ENCODE results near the gene MBIP.

The MBIP gene

DNA sequence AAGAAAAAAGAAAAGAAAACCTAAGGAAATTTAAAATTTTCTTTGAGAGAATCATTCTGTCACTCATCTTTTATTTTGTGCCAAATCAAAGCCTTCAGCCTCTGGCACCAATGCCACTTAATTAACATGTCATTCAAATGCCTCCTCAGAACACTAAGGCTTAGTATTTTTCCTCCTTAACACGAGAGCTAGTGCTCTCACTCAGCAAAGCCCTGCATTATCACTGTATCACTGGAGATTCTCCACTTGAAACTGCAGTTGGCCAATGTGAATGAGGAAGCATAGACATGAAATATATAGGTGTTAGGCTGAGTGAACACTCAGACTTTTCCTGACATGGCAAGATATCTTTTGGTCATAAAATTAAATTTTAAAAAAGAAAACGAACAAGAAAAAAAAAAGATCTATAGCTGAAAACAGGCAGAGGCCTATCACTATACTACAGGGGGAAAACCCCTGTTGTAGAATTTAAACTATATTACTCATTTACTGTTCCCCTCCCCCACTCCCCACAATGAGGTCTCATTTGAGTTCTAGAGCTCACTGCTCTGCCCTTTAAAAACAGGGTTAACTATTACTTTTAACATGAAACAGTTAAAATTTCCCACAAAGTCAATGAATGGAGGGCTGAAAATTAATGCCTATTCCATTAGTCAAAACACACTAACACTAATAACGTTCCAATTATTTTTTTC lies 5.1 kb downstream of the MBIP start:
- Histone ChIP-seq H3K36me3 (ENCODE audit: control insufficient read depth in 2 of 2, insufficient read depth in 2 of 2, low read length in 2 of 2) (peaks cover 15 to 22% of the 10 kb centered on the region in 2 donors), H3K4me3 (ENCODE audit: low read length in 2 of 2) (no peak overlapping the region), H3K9ac (ENCODE audit: low read depth in 1 of 2, low read length in 2 of 2) (no peak overlapping the region), H3K27ac (ENCODE audit: low read depth in 2 of 2, low read length in 2 of 2) (no peak overlapping the region), H3K27me3 (ENCODE audit: control insufficient read depth in 2 of 2, insufficient read depth in 2 of 2, low read length in 2 of 2) (no peaks in the 10 kb centered on the region), H3K9me3 (ENCODE audit: control insufficient read depth in 2 of 2, low read length in 2 of 2) (no peaks in the 10 kb centered on the region), H3K4me1 (ENCODE audit: control insufficient read depth in 2 of 2, insufficient read depth in 2 of 2, low read length in 2 of 2) (peaks cover 0 to 5% of the 10 kb centered on the region in 2 donors)

DNA sequence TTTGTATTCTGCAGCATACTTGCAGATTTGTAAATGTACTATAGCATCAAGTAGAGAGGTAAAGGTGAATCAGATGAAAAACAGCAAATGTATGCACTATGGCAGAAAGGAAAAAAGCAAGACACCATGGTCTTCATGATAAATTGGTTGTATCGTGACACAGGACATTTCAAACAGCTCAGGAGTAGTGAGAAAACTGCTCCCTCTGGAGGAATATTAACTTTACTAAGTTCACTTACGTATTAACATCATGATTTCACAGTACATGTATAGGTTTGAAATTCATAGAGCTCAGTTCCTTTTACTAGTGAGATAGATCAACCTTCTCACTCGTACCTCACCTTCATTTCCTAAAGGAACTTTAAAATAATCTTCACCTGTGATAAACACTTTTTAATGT lies 6.5 kb downstream of the MBIP start:
- Histone ChIP-seq H3K9ac (ENCODE audit: low read depth in 1 of 2, low read length in 2 of 2) (no peak overlapping the region), H3K4me3 (ENCODE audit: low read length in 2 of 2) (no peak overlapping the region), H3K27ac (ENCODE audit: low read depth in 2 of 2, low read length in 2 of 2) (no peak overlapping the region), H3K27me3 (ENCODE audit: control insufficient read depth in 2 of 2, insufficient read depth in 2 of 2, low read length in 2 of 2) (no peaks in the 10 kb centered on the region), H3K9me3 (ENCODE audit: control insufficient read depth in 2 of 2, low read length in 2 of 2) (no peaks in the 10 kb centered on the region), H3K4me1 (ENCODE audit: control insufficient read depth in 2 of 2, insufficient read depth in 2 of 2, low read length in 2 of 2) (peaks cover 0 to 2% of the 10 kb centered on the region in 2 donors), H3K36me3 (ENCODE audit: control insufficient read depth in 2 of 2, insufficient read depth in 2 of 2, low read length in 2 of 2) (peaks cover 25 to 36% of the 10 kb centered on the region in 2 donors)

DNA sequence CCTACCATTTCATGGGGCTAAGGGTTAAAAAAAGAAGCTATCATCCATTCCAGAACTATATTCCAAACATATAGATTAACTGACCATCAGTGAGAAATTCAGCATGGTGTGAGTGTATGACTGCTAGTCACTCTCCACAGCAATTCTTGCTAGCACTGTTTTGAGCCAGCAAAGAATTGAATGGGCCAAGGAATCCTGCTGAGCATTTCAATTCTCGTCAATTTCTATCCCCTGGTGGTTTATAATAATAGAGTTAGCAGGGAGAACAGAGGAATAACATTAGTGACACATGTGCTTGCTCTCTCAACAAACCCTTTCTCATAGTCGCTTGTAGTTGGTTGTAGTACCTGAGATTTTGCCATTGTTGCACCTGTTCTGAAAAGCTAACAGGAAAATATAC lies 7.2 kb downstream of the MBIP start:
- H3K27me3 ChIP-seq (ENCODE audit: control insufficient read depth in 2 of 2, insufficient read depth in 2 of 2, low read length in 2 of 2) = no peaks in the 10 kb centered on the region
- no peak overlapping the region for H3K9ac ChIP-seq (ENCODE audit: low read depth in 1 of 2, low read length in 2 of 2)
- peaks cover 28 to 40% of the 10 kb centered on the region in 2 donors for H3K36me3 ChIP-seq (ENCODE audit: control insufficient read depth in 2 of 2, insufficient read depth in 2 of 2, low read length in 2 of 2)
- H3K4me1 ChIP-seq (ENCODE audit: control insufficient read depth in 2 of 2, insufficient read depth in 2 of 2, low read length in 2 of 2) = peaks cover 0 to 2% of the 10 kb centered on the region in 2 donors
- no peak overlapping the region for H3K4me3 ChIP-seq (ENCODE audit: low read length in 2 of 2)
- no peaks in the 10 kb centered on the region for H3K9me3 ChIP-seq (ENCODE audit: control insufficient read depth in 2 of 2, low read length in 2 of 2)
- no peak overlapping the region for H3K27ac ChIP-seq (ENCODE audit: low read depth in 2 of 2, low read length in 2 of 2)

DNA sequence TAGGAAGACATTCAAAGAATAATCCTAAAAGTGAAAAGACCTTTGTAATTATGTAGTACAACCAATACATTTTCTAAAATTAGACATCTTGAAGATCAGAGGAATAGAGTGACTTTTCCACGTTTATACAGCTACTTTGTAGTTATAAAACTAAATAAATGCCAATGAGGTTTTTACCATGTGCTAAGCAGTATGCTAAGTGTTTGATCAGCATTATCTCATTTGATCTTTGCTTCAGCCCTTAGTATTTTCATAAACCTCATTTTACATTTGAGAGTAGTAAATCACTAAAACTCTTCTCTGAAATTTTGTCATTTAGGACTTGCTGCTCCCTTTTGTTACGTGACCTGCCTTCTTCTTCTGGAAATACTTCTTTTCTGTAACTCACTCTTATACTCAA lies 13.6 kb downstream of the MBIP start:
- Histone ChIP-seq H3K9ac (ENCODE audit: low read depth in 1 of 2, low read length in 2 of 2) (no peak overlapping the region), H3K9me3 (ENCODE audit: control insufficient read depth in 2 of 2, low read length in 2 of 2) (no peaks in the 10 kb centered on the region), H3K27me3 (ENCODE audit: control insufficient read depth in 2 of 2, insufficient read depth in 2 of 2, low read length in 2 of 2) (no peaks in the 10 kb centered on the region), H3K36me3 (ENCODE audit: control insufficient read depth in 2 of 2, insufficient read depth in 2 of 2, low read length in 2 of 2) (peaks cover 49 to 62% of the 10 kb centered on the region in 2 donors), H3K27ac (ENCODE audit: low read depth in 2 of 2, low read length in 2 of 2) (no peak overlapping the region), H3K4me3 (ENCODE audit: low read length in 2 of 2) (no peak overlapping the region), H3K4me1 (ENCODE audit: control insufficient read depth in 2 of 2, insufficient read depth in 2 of 2, low read length in 2 of 2) (no peaks in the 10 kb centered on the region)

DNA sequence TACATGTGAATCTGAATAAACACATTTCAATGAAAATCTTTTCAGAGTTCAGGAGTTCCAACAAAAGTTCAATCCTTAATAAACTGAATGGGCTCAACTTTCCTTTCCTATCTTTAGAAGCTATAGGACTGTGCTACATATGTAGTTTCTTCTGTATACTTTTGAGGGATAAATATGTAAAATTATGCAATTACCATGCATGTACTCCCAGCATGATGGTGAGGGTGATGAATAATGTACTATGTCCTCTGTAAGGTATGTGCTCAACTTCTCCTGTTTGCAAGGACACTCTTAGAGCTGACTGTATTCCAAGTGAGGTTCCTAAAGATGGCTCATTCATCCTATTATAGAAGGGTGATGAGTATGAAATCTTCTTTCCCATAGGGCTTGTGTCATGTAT lies 15.5 kb downstream of the MBIP start:
- H3K4me1 ChIP-seq (ENCODE audit: control insufficient read depth in 2 of 2, insufficient read depth in 2 of 2, low read length in 2 of 2) = no peaks in the 10 kb centered on the region
- no peak overlapping the region for H3K4me3 ChIP-seq (ENCODE audit: low read length in 2 of 2)
- no peak overlapping the region for H3K27ac ChIP-seq (ENCODE audit: low read depth in 2 of 2, low read length in 2 of 2)
- H3K36me3 ChIP-seq (ENCODE audit: control insufficient read depth in 2 of 2, insufficient read depth in 2 of 2, low read length in 2 of 2) = peaks cover 33 to 55% of the 10 kb centered on the region in 2 donors
- H3K27me3 ChIP-seq (ENCODE audit: control insufficient read depth in 2 of 2, insufficient read depth in 2 of 2, low read length in 2 of 2) = no peaks in the 10 kb centered on the region
- no peaks in the 10 kb centered on the region for H3K9me3 ChIP-seq (ENCODE audit: control insufficient read depth in 2 of 2, low read length in 2 of 2)
- H3K9ac ChIP-seq (ENCODE audit: low read depth in 1 of 2, low read length in 2 of 2) = no peak overlapping the region

DNA sequence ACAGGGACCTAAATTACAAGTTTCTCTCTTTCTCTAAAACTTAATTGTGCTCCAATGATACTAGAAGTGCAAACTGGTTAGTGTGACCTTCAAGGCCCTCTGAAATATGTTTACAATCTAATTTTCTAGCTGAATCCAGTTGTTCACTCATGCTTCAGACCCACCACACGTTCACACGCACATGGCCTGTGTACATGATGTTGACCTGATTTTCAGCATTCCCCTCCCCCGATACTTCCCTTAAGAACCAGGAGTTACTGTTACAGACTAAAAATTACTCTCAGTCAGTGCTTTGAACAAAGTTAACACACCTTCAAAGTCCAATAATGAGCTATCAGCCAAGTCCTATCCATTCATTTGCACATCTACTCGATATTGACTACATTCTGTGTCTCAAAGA lies 16.5 kb downstream of the MBIP start:
- peaks cover 27 to 48% of the 10 kb centered on the region in 2 donors for H3K36me3 ChIP-seq (ENCODE audit: control insufficient read depth in 2 of 2, insufficient read depth in 2 of 2, low read length in 2 of 2)
- H3K4me3 ChIP-seq (ENCODE audit: low read length in 2 of 2) = no peak overlapping the region
- H3K27ac ChIP-seq (ENCODE audit: low read depth in 2 of 2, low read length in 2 of 2) = no peak overlapping the region
- H3K4me1 ChIP-seq (ENCODE audit: control insufficient read depth in 2 of 2, insufficient read depth in 2 of 2, low read length in 2 of 2) = no peaks in the 10 kb centered on the region
- H3K9me3 ChIP-seq (ENCODE audit: control insufficient read depth in 2 of 2, low read length in 2 of 2) = no peaks in the 10 kb centered on the region
- no peaks in the 10 kb centered on the region for H3K27me3 ChIP-seq (ENCODE audit: control insufficient read depth in 2 of 2, insufficient read depth in 2 of 2, low read length in 2 of 2)
- H3K9ac ChIP-seq (ENCODE audit: low read depth in 1 of 2, low read length in 2 of 2) = no peak overlapping the region

DNA sequence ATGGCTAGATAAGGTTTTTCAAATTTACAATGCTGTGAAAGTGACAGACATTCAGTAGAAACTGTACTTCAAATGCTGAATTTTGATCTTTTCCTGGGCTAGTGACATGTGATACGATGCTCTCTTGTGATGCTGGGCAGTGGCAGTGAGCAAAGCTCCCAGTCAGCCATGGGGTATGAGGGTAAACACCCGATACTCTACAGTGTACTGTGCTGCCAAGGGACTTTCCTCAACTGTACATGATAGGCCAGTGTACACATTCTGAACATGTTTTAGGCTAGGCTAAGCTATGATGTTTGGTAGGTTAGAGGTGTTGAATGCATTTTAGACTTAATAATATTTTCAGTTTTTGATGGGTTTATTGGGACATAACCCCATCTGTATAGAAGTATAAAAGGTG lies 17.6 kb downstream of the MBIP start:
- Histone ChIP-seq H3K36me3 (ENCODE audit: control insufficient read depth in 2 of 2, insufficient read depth in 2 of 2, low read length in 2 of 2) (peaks cover 33 to 52% of the 10 kb centered on the region in 2 donors), H3K4me1 (ENCODE audit: control insufficient read depth in 2 of 2, insufficient read depth in 2 of 2, low read length in 2 of 2) (no peaks in the 10 kb centered on the region), H3K27ac (ENCODE audit: low read depth in 2 of 2, low read length in 2 of 2) (no peak overlapping the region), H3K4me3 (ENCODE audit: low read length in 2 of 2) (no peak overlapping the region), H3K9me3 (ENCODE audit: control insufficient read depth in 2 of 2, low read length in 2 of 2) (no peaks in the 10 kb centered on the region), H3K27me3 (ENCODE audit: control insufficient read depth in 2 of 2, insufficient read depth in 2 of 2, low read length in 2 of 2) (no peaks in the 10 kb centered on the region), H3K9ac (ENCODE audit: low read depth in 1 of 2, low read length in 2 of 2) (no peak overlapping the region)

DNA sequence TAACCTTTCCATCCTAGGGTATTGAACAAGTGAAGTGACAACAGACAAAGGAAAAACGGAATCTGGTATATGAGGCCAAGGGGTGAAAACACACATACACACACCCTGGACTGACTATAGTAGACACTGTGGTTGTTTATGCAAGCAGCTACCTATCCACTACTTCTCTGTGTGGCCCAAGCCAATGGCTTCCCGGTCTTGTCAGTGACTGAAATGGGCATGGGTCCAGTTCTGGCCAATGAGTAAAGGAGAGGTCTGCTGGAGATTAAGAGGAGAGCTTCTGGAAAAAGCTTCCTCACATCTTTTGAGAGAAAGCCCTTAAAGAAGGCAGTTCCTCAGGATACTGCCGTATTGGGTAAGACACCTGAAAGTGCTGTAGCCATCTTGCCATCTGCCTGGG lies 19.3 kb downstream of the MBIP start:
- Histone ChIP-seq H3K27me3 (ENCODE audit: control insufficient read depth in 2 of 2, insufficient read depth in 2 of 2, low read length in 2 of 2) (no peaks in the 10 kb centered on the region), H3K27ac (ENCODE audit: low read depth in 2 of 2, low read length in 2 of 2) (no peak overlapping the region), H3K4me3 (ENCODE audit: low read length in 2 of 2) (no peak overlapping the region), H3K9ac (ENCODE audit: low read depth in 1 of 2, low read length in 2 of 2) (no peak overlapping the region), H3K36me3 (ENCODE audit: control insufficient read depth in 2 of 2, insufficient read depth in 2 of 2, low read length in 2 of 2) (peaks cover 38 to 50% of the 10 kb centered on the region in 2 donors), H3K9me3 (ENCODE audit: control insufficient read depth in 2 of 2, low read length in 2 of 2) (no peaks in the 10 kb centered on the region), H3K4me1 (ENCODE audit: control insufficient read depth in 2 of 2, insufficient read depth in 2 of 2, low read length in 2 of 2) (peaks cover 5% of the 10 kb centered on the region in 2 donors)

DNA sequence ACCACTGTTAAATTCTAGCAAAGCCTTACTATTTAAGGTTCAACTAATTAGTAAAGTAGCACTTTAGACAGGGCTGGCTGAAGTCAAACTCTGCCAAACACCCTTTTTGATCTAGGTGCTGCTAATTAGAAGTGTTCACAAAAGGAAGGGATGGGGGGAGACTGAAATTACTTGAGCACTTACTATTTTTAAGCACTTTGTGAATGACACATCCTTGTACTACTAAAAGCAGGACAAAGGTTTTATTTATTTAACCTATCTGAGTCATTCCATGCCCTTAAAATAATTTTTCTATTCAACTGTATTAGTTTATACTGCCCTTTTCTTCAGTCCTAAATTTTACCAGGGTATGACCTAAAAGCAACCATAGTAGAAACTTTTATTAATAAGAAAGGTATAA lies 20.1 kb downstream of the MBIP start:
- H3K4me3 ChIP-seq (ENCODE audit: low read length in 2 of 2) = no peak overlapping the region
- no peak overlapping the region for H3K9ac ChIP-seq (ENCODE audit: low read depth in 1 of 2, low read length in 2 of 2)
- H3K36me3 ChIP-seq (ENCODE audit: control insufficient read depth in 2 of 2, insufficient read depth in 2 of 2, low read length in 2 of 2) = peaks cover 34 to 48% of the 10 kb centered on the region in 2 donors
- H3K27ac ChIP-seq (ENCODE audit: low read depth in 2 of 2, low read length in 2 of 2) = no peak overlapping the region
- H3K9me3 ChIP-seq (ENCODE audit: control insufficient read depth in 2 of 2, low read length in 2 of 2) = no peaks in the 10 kb centered on the region
- H3K4me1 ChIP-seq (ENCODE audit: control insufficient read depth in 2 of 2, insufficient read depth in 2 of 2, low read length in 2 of 2) = peaks cover 10 to 12% of the 10 kb centered on the region in 2 donors
- H3K27me3 ChIP-seq (ENCODE audit: control insufficient read depth in 2 of 2, insufficient read depth in 2 of 2, low read length in 2 of 2) = no peaks in the 10 kb centered on the region

DNA sequence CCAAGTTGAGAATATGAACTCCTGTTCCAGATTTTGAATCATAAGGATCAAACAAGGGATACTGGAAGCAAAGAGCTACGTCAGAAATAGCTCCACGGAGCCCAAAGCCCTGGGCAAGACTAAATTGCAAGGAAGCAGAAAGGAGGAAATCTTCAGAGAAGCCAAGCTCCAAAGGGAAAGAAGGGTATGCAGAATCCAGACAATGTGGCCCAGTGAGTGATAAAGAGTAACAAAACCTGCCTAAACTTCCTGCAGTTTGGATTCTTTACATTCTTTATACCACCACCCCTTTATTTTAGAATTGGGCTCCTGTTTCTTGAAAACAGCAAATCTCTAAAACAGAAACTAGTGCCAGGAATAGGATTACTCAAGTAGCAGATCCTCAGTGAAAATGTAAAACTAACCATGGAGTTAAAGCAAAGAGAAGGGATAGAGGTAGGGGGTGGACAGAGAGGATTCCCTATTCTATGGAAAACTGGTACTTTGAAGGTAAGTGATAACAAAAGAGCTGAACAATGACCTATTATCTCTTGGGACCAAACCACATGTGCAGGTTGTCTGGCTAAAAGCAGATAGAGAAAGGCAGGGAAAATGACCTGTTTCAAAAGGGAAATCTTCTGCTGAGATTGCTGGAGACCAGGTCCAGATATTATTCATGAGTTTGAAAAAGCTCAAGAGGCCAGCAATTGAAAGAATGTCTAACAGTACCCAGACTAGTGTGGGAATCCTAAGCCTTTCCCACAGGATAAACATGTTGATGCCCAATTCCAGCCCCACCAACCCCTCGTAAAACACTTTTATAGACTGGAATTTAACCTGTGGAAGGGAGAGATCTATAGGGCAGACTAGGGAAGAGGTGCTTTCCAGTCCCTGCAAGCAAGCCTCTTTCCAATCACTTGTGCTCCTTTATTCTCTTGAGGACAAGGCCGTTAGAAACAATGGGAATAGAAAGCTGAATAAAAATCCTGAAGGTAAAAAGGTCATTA lies 24.5 kb downstream of the MBIP start:
- no peaks in the 10 kb centered on the region for H3K27me3 ChIP-seq (ENCODE audit: control insufficient read depth in 2 of 2, insufficient read depth in 2 of 2, low read length in 2 of 2)
- no peak overlapping the region for H3K9ac ChIP-seq (ENCODE audit: low read depth in 1 of 2, low read length in 2 of 2)
- peaks cover 10 to 12% of the 10 kb centered on the region in 2 donors for H3K4me1 ChIP-seq (ENCODE audit: control insufficient read depth in 2 of 2, insufficient read depth in 2 of 2, low read length in 2 of 2)
- peak overlapping the region in 1 of 2 donors; percentile 21 for H3K27ac ChIP-seq (ENCODE audit: low read depth in 2 of 2, low read length in 2 of 2)
- H3K4me3 ChIP-seq (ENCODE audit: low read length in 2 of 2) = no peak overlapping the region
- peaks cover 22 to 23% of the 10 kb centered on the region in 2 donors for H3K36me3 ChIP-seq (ENCODE audit: control insufficient read depth in 2 of 2, insufficient read depth in 2 of 2, low read length in 2 of 2)
- no peaks in the 10 kb centered on the region for H3K9me3 ChIP-seq (ENCODE audit: control insufficient read depth in 2 of 2, low read length in 2 of 2)

Measured in mucosa of rectum (tissue), 2 donors.